Measurements from ENCODE around the gene SEC63.

DNA sequence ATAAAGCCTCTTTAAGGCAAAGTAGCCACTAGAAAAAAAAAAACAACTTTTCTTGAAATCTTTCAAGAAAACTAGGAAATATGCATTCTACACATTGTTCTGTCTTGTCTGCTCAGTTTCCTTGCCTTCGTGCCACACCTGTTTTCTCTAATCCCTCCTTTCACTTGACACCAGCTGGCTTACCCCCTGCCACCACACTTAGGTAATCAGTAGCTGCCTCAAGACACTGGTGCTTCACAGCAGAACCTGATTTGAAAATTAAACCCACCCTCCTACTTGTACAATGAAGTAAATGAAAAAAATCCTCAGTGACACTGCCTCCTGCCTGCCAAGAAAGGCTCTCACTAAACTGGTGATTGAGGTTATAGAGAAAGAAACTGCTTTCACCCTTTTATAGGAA lies 88.1 kb downstream of the SEC63 start:
- TF ChIP-seq MYC (IDR thresholded peaks at IDR 0.05; ENCODE audit: low read depth, low read length) = no peak
- TF ChIP-seq, protein P1, sequence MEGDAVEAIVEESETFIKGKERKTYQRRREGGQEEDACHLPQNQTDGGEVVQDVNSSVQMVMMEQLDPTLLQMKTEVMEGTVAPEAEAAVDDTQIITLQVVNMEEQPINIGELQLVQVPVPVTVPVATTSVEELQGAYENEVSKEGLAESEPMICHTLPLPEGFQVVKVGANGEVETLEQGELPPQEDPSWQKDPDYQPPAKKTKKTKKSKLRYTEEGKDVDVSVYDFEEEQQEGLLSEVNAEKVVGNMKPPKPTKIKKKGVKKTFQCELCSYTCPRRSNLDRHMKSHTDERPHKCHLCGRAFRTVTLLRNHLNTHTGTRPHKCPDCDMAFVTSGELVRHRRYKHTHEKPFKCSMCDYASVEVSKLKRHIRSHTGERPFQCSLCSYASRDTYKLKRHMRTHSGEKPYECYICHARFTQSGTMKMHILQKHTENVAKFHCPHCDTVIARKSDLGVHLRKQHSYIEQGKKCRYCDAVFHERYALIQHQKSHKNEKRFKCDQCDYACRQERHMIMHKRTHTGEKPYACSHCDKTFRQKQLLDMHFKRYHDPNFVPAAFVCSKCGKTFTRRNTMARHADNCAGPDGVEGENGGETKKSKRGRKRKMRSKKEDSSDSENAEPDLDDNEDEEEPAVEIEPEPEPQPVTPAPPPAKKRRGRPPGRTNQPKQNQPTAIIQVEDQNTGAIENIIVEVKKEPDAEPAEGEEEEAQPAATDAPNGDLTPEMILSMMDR (IDR thresholded peaks at IDR 0.05; ENCODE audit: low read depth, low read length) = no peak
- no peak for TF ChIP-seq POLR2A (IDR thresholded peaks at IDR 0.05; ENCODE audit: extremely low read depth, insufficient read length)
- TF ChIP-seq, protein P2, sequence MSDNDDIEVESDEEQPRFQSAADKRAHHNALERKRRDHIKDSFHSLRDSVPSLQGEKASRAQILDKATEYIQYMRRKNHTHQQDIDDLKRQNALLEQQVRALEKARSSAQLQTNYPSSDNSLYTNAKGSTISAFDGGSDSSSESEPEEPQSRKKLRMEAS (IDR thresholded peaks at IDR 0.05; ENCODE audit: low read depth, low read length) = no peak
